ENCODE measurements around the gene AFTPH. TPM values are rescaled to one million over a fixed set of nuclear protein-coding genes. Genes with fewer than 3 reads are reported as not detected.
A peak's percentile ranks its signal among the peaks of the same experiment; 100 is the strongest.

Gene AFTPH
- total RNA-seq, 1 donor from 2014 or later: 22.2 TPM

DNA sequence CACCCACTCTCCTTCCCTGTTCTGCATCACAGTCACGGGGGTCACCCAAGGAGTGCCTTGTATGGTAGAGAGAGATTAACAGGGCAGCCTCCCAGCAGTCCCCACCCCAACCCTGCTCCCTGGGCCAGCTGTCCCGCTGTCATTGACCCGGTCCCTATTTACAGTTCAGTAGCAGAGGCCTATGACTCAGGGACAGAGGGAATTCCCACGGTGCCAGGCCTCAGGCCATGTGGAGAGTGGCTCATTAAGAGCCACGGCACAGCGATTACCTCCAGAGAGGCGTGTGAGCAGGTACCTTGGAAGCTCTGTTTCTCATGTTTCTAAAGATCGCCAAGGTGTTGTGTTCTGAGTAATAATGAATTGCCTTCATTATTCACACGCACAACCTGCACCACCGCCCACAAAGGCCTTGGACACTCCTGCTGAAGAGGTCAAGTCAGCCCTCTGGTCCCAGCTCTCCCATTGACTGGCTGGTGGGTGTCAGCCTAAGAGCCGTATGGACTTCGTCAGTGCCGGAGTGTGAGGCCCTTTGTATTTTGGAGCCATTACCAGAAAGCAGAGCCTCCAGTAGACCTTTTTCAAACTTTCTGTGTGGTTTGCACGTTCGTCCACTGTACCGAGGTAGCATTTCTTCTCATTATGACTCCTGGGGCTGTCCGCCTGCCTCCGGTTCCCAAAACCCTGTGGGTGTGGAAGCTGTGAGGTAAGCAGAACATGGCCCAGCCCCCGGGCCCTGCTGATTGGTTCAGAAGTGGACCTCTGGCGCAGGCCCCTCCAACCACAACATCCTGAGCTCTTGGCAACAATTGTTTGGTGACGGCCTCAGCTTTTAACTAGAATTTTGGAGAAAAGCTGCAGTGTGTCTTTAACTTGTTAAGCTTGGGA lies 82.6 kb downstream of the AFTPH start:
- Mint-ChIP-seq H3K9me3 (peaks cover 16% of the 10 kb centered on the region), H3K36me3 (peaks cover 8% of the 10 kb centered on the region), H3K27ac (peak overlapping the region; percentile 83), H3K4me3 (no peak overlapping the region), H3K4me1 (peaks cover 56% of the 10 kb centered on the region), H3K27me3 (ENCODE audit: low read depth) (no peaks in the 10 kb centered on the region)
- DNase-seq (ENCODE audit: low spot score in 2 of 2, unreplicated experiment in 2 of 2): no peak
- TF ChIP-seq, protein P1, sequence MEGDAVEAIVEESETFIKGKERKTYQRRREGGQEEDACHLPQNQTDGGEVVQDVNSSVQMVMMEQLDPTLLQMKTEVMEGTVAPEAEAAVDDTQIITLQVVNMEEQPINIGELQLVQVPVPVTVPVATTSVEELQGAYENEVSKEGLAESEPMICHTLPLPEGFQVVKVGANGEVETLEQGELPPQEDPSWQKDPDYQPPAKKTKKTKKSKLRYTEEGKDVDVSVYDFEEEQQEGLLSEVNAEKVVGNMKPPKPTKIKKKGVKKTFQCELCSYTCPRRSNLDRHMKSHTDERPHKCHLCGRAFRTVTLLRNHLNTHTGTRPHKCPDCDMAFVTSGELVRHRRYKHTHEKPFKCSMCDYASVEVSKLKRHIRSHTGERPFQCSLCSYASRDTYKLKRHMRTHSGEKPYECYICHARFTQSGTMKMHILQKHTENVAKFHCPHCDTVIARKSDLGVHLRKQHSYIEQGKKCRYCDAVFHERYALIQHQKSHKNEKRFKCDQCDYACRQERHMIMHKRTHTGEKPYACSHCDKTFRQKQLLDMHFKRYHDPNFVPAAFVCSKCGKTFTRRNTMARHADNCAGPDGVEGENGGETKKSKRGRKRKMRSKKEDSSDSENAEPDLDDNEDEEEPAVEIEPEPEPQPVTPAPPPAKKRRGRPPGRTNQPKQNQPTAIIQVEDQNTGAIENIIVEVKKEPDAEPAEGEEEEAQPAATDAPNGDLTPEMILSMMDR (IDR thresholded peaks at IDR 0.05; ENCODE audit: unreplicated experiment): no peak

DNA sequence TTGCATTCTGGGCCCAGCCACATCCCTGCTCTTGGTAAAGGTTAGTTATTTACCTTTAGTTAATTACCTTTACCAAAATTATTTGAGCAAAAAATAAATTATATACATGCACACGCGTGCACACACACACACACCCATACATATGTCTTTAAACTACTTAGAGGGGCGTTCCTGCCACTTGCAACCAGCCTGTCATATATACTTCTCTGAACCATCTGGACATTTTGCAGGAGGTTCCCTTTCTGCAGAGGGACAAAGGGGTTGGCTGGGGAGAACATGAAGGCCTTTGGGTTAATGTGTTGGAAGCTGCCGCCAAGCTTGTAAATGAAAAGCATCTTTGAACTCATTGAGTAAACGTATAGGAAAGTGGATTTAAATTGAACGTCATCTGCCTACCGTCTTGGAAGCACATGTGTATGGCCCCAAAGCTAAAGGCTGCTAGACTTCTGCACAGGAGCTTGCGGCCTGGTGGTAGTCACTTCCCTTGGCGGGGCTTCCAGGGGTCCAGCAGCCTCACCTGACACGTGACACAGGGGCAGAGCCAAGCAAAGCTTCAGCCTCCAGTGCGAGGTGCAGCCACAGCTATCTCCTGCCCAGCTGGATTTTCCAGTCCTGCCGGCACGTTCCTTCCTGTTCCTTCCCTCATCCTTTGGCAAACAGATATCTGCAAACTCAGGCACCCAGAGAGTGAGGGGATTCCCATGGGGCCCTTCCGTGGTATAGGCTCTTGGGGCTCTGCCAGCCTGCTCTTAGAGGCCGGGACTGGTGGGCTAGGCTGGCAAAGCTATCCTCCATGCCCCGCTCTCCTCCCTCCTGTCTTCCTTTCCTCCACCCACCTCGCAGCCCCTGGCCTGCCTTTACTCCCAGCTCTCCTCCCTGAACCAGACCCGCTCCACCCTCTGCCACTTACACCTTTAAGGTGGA lies 83.5 kb downstream of the AFTPH start:
- Mint-ChIP-seq H3K36me3 (peaks cover 8% of the 10 kb centered on the region), H3K27ac (peak overlapping the region; percentile 79), H3K4me1 (peaks cover 49% of the 10 kb centered on the region), H3K27me3 (ENCODE audit: low read depth) (no peaks in the 10 kb centered on the region), H3K9me3 (peaks cover 16% of the 10 kb centered on the region), H3K4me3 (peak overlapping the region; percentile 58)
- TF ChIP-seq, protein P1 (IDR thresholded peaks at IDR 0.05; ENCODE audit: unreplicated experiment): no peak
- DNase-seq (ENCODE audit: low spot score in 2 of 2, unreplicated experiment in 2 of 2): peak in 1 of 2 experiments; percentile 63

DNA sequence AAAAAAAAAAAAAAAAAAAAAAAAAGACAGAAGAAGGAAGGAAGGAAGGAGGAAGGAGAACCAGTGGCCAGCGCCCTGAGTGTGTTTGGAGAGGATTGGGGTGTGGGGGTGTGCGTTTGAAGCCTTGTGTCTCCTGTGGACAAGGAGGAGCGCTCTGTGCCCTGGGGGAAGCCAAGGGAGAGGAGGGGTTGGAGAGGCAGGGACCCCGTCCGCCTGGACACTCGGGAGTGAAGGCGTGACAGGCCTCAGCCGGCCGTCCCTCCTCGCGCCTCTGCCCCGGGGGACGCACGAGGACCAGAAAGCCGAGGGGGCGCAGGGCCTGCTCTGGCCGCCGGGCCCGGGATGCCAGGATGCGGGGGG lies 84.7 kb downstream of the AFTPH start:
- H3K4me3 Mint-ChIP-seq: peak overlapping the region; percentile 58
- H3K27me3 Mint-ChIP-seq (ENCODE audit: low read depth): no peaks in the 10 kb centered on the region
- no peak for DNase-seq (ENCODE audit: low spot score in 2 of 2, unreplicated experiment in 2 of 2)
- peaks cover 15% of the 10 kb centered on the region for H3K9me3 Mint-ChIP-seq
- peaks cover 48% of the 10 kb centered on the region for H3K4me1 Mint-ChIP-seq
- TF ChIP-seq, protein P1 (IDR thresholded peaks at IDR 0.05; ENCODE audit: unreplicated experiment): no peak
- peak overlapping the region; percentile 43 for H3K27ac Mint-ChIP-seq
- peaks cover 7% of the 10 kb centered on the region for H3K36me3 Mint-ChIP-seq

DNA sequence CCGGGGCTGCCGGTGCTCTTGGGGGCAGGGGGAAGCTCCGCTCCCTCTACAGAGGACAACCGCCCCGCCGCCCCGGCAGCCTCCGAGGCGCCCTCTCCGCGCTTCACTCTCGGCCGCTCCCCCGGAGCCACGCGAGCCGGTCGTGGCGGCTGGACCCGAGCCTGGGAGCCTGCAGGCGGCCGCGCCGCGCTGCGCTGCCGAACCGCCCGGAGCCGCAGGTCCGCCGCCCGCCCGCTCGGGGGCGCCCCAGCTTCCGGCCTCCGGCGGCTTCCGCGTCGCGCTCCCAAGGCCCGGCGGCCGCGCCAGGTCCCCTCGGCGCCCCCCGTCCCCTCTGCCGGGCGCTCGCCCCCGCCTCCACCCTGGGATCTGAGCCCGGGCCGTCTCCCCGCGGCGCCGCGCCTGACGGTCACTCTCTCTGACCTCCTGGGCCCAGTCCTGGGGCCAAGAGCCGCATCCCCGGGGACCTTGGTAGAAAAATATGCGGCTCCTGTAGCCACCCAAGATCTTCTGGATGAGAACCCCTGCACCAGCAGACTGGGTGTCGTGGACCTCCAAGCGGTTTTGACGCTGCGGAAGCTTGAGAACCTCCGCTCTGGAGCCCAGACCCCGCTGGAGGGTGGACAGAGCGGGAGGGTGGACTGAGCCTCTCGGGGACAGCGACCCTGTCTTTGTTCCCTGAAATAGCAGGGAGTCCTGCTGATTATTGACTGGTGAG lies 85.3 kb downstream of the AFTPH start:
- peak; percentile 47 to 72 for DNase-seq (ENCODE audit: low spot score in 2 of 2, unreplicated experiment in 2 of 2)
- peaks cover 43% of the 10 kb centered on the region for H3K4me1 Mint-ChIP-seq
- H3K36me3 Mint-ChIP-seq: peaks cover 2% of the 10 kb centered on the region
- H3K9me3 Mint-ChIP-seq: peaks cover 9% of the 10 kb centered on the region
- peak overlapping the region; percentile 64 for H3K4me3 Mint-ChIP-seq
- TF ChIP-seq, protein P1 (IDR thresholded peaks at IDR 0.05; ENCODE audit: unreplicated experiment): no peak
- H3K27ac Mint-ChIP-seq: peak overlapping the region; percentile 43
- no peaks in the 10 kb centered on the region for H3K27me3 Mint-ChIP-seq (ENCODE audit: low read depth)

DNA sequence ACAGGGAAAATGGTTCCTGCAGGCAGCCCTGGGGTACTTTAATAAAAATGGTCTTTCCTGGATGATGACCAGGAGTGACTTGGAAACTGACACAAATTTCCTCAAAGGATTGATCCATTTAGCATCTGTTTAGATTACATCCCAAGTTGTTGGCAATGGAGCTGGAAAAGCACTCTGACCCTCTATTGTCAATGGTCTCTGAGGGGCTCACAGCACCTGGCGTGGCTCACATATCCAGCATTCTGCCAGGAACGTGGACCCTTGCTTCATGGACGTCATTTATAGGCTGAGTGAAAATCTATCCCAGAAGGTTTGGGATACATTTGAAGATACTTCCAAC lies 85.8 kb downstream of the AFTPH start:
- Mint-ChIP-seq H3K36me3 (no peaks in the 10 kb centered on the region), H3K9me3 (peaks cover 4% of the 10 kb centered on the region), H3K4me3 (peak overlapping the region; percentile 64), H3K27me3 (ENCODE audit: low read depth) (no peaks in the 10 kb centered on the region), H3K27ac (peak overlapping the region; percentile 43), H3K4me1 (peaks cover 38% of the 10 kb centered on the region)
- no peak for DNase-seq (ENCODE audit: low spot score in 2 of 2, unreplicated experiment in 2 of 2)
- TF ChIP-seq, protein P1 (IDR thresholded peaks at IDR 0.05; ENCODE audit: unreplicated experiment): no peak

Data from mesothelial cell of epicardium (in vitro differentiated cells).